Body of pancreas (tissue), 4 donors: Measurements from ENCODE around the gene CORO6.
A peak's percentile ranks its signal among the peaks of the same experiment; 100 is the strongest.

Source experiments
- CTCF ChIP-seq, 7 experiments: fragments of 450-650 bp in 4 of 7; fragments of 200-600 bp in 3 of 7; sonication (generic) in 3 of 7; IDR thresholded peaks; one replicate each; pipeline ENCODE4 v1.5.1; 2016 to 2019; ENCODE audit warnings: antibody characterized with exemption in 7 of 7
- POLR2A ChIP-seq, 3 donors: fragments of 450-650 bp; IDR thresholded peaks; one replicate each; pipeline ENCODE4 v1.6.1; 2016; ENCODE audit warnings: antibody characterized with exemption in 3 of 3, mild to moderate bottlenecking in 2 of 3

- no peak for TF ChIP-seq CTCF (IDR thresholded peaks at IDR 0.05)
- peak; percentile 43 to 81 (median 78) for TF ChIP-seq POLR2A (IDR thresholded peaks at IDR 0.05)
Measured at GRCh38 chr17:29568331-29569244, 54.1 kb downstream of the CORO6 start, which contains the start of gene TP53I13.
